RWPE2 (cell line): ENCODE measurements around the gene FAM13B.

Source experiments
- ATAC-seq: fragments of 200-7000 bp; cut with Tn5 transposase; 3 replicates; pipeline ENCODE4 v1.9.1; 2021; ENCODE audit warnings: low read depth
- DNase-seq: peaks from one replicate; pipeline ENCODE4 v3.0.0-alpha.2; 2020; ENCODE audit warnings: low spot score
- H3K27ac ChIP-seq: fragments of 450-650 bp; 2 replicates; pipeline ENCODE4 v1.5.1; 2017; ENCODE audit warnings: mild to moderate bottlenecking; ENCODE audit not compliant: poor library complexity, severe bottlenecking
- H3K27me3 ChIP-seq: fragments of 250-450 bp; sonication (Bioruptor Pico); 2 replicates; pipeline ENCODE4 v1.5.1; 2021; ENCODE audit warnings: mild to moderate bottlenecking, moderate library complexity; ENCODE audit not compliant: insufficient read depth, poor library complexity, severe bottlenecking
- H3K36me3 ChIP-seq: fragments of 250-450 bp; sonication (Bioruptor Pico); 2 replicates; pipeline ENCODE4 v1.5.1; 2020; ENCODE audit warnings: low read depth, mild to moderate bottlenecking, moderate library complexity
- H3K4me1 ChIP-seq: fragments of 250-450 bp; sonication (Bioruptor Pico); 2 replicates; pipeline ENCODE4 v1.5.1; 2021; ENCODE audit warnings: mild to moderate bottlenecking, moderate library complexity; ENCODE audit not compliant: insufficient read depth, poor library complexity, severe bottlenecking
- H3K4me3 ChIP-seq: fragments of 250-450 bp; sonication (Bioruptor Pico); 2 replicates; pipeline ENCODE4 v1.5.1; 2021; ENCODE audit warnings: mild to moderate bottlenecking, moderate library complexity; ENCODE audit not compliant: severe bottlenecking
- H3K9me3 ChIP-seq: fragments of 250-450 bp; sonication (Bioruptor Pico); 2 replicates; pipeline ENCODE4 v1.5.1; 2021; ENCODE audit warnings: mild to moderate bottlenecking, moderate library complexity; ENCODE audit not compliant: severe bottlenecking
- TF ChIP-seq, protein P1 (sequence below): fragments of 450-650 bp; IDR thresholded peaks from one replicate; pipeline ENCODE4 v1.5.1; 2017; ENCODE audit warnings: mild to moderate bottlenecking, moderate library complexity; ENCODE audit not compliant: poor library complexity, severe bottlenecking

FAM13B gene

DNA sequence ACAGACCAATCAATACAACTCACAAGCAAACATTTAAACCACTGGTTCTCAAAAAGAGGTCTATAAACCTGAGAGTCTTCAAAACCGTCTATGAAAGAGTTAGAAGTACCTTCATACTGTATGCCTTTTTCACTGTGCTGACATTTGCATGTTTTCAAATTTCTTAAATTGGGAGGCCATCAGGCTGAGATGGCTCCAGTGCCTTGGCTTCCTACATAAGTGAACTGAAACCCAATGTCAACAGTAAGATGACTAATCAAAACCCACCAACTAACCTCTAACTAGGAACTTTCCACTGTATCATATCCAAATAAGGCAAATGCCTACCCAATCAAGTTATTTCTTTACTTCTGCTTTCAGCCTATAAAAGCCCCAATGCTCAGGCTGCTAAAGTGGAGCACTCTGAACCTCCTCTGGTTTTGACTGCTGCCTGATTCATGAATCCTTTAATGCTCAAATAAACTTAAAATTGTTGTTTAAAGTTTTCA is 35.1 kb downstream of the FAM13B start:
- Histone ChIP-seq H3K4me1 (peaks cover 21% of the 10 kb centered on the region), H3K9me3 (no peaks in the 10 kb centered on the region), H3K27ac (no peak overlapping the region), H3K27me3 (no peaks in the 10 kb centered on the region), H3K4me3 (no peak overlapping the region), H3K36me3 (peaks cover 37% of the 10 kb centered on the region)
- TF ChIP-seq, protein P1, sequence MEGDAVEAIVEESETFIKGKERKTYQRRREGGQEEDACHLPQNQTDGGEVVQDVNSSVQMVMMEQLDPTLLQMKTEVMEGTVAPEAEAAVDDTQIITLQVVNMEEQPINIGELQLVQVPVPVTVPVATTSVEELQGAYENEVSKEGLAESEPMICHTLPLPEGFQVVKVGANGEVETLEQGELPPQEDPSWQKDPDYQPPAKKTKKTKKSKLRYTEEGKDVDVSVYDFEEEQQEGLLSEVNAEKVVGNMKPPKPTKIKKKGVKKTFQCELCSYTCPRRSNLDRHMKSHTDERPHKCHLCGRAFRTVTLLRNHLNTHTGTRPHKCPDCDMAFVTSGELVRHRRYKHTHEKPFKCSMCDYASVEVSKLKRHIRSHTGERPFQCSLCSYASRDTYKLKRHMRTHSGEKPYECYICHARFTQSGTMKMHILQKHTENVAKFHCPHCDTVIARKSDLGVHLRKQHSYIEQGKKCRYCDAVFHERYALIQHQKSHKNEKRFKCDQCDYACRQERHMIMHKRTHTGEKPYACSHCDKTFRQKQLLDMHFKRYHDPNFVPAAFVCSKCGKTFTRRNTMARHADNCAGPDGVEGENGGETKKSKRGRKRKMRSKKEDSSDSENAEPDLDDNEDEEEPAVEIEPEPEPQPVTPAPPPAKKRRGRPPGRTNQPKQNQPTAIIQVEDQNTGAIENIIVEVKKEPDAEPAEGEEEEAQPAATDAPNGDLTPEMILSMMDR: no peak
- DNase-seq (no peak), ATAC-seq (no peak)

DNA sequence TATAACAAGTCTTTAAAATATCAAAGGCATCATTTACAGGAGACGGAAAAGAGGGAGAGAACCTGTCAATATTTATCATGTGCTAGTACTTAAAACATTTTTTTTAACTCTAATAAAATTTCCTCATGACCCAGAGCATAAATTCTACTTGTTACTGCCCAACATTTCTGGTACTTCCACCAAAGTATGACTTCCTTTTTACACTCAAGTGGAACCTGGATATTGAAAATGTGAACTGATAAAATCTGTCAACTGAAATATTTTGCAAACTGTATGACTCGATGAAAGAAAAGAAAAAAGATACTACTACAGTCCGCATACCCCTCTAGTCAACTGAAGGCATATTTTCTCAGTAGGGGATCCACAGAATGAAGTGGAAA is 37.1 kb downstream of the FAM13B start:
- ATAC-seq: no peak
- H3K36me3 ChIP-seq: peaks cover 32% of the 10 kb centered on the region

DNA sequence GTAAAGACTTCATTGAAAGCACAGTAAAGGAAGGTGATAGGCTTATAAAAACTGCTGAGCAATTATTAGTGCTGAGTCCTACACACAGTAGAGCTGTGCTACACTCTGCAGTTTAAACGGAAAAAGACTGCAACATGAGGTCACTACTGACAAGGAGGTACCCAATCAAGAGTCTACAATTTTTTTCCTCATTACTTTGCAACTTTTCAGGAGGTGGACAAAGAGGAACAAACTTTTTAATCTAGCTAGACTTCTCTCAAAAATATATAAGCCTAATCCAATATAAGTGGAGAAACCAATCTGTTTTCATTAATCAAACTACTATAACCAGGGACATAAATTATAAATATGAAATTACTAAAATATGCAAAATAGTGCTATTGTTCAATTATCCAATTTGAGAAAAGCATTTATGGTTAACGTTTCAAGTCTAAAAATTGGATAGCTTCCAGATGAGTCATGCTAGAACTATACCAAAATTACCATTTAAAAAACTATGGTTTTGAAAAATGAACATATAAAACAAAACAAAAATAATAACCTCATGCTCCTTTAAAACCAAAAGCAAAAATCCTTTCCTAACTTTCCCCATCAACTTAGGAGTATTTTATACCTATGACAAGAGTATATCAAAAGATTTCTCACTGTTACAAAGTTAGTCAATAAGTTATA is 37.7 kb downstream of the FAM13B start:
- Histone ChIP-seq H3K4me1 (peaks cover 18% of the 10 kb centered on the region), H3K27ac (peak overlapping the region; percentile 7), H3K27me3 (no peaks in the 10 kb centered on the region), H3K36me3 (peaks cover 29% of the 10 kb centered on the region), H3K9me3 (no peaks in the 10 kb centered on the region), H3K4me3 (no peak overlapping the region)
- DNase-seq (no peak), ATAC-seq (peak; percentile 29; the same call in 1 of the 3 replicates)
- TF ChIP-seq, protein P1: no peak

More for the DNA sequence above, 37.1 kb downstream of the FAM13B start:
- no peaks in the 10 kb centered on the region for H3K27me3 ChIP-seq
- peak overlapping the region; percentile 7 for H3K27ac ChIP-seq
- TF ChIP-seq, protein P1: no peak
- H3K9me3 ChIP-seq: no peaks in the 10 kb centered on the region
- H3K4me1 ChIP-seq: peaks cover 21% of the 10 kb centered on the region
- no peak overlapping the region for H3K4me3 ChIP-seq
- no peak for DNase-seq

DNA sequence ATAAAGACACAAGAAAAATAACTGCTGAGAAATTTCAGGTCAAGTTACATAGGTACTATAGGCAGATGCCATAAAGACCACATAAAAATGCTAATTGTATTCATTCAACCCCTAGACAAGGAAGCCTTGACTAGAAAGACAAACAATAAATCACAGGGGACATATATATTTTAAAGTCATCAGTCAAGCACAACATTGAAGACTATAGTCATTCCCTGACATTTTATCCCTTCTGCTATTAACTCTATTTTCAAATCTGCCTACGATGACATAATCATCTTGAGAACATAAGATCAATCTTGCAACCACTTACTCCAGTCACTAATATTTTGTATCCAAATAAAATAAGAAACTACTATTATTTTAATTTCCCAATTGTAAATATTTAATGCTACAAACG is 38.3 kb downstream of the FAM13B start:
- TF ChIP-seq, protein P1: no peak
- no peak overlapping the region for H3K4me3 ChIP-seq
- H3K4me1 ChIP-seq: peaks cover 12% of the 10 kb centered on the region
- no peaks in the 10 kb centered on the region for H3K27me3 ChIP-seq
- DNase-seq (no peak), ATAC-seq (no peak)
- peaks cover 22% of the 10 kb centered on the region for H3K36me3 ChIP-seq
- H3K9me3 ChIP-seq: no peaks in the 10 kb centered on the region
- no peak overlapping the region for H3K27ac ChIP-seq

DNA sequence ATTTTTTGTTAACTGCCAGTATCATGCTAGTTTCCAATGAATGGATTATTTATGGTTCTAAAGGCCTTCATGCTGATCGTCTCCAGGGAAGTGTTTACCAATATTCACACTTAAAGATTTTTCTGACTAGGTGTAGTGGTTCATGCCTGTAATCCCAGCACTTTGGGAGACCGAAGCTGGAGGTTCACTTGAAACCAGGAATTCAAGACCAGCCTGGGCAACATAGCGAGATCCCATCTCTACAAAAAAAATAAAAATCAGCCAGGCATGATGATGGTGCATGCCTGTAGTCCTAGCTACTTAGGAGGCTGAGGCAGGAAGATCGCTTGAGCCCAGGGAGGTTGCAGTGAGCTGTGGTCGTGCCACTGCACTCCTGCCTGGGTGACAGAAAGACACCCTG is 43.5 kb downstream of the FAM13B start:
- Histone ChIP-seq H3K4me1 (no peaks in the 10 kb centered on the region), H3K9me3 (no peaks in the 10 kb centered on the region), H3K36me3 (peaks cover 33% of the 10 kb centered on the region), H3K27ac (no peak overlapping the region), H3K4me3 (no peak overlapping the region), H3K27me3 (no peaks in the 10 kb centered on the region)
- DNase-seq (no peak), ATAC-seq (no peak)
- TF ChIP-seq, protein P1: no peak
